ENCODE results near the gene ARHGAP24.

Gene ARHGAP24

GRCh38 chr4:85788604-85789003 is 313.7 kb downstream of the ARHGAP24 start:
- H3K27me3 ChIP-seq (ENCODE audit: insufficient read depth, low read length) = no peaks in the 10 kb centered on the region
- no peak overlapping the region for H3K4me3 ChIP-seq (ENCODE audit: low read depth, low read length)
- H3K79me2 ChIP-seq (ENCODE audit: control insufficient read depth, insufficient read depth, low read length, unreplicated experiment) = peaks cover 95% of the 10 kb centered on the region
- peaks cover 6% of the 10 kb centered on the region; the same call in 1 of the 2 replicates for H3K36me3 ChIP-seq (ENCODE audit: insufficient read depth, low read length)
- H3K4me1 ChIP-seq (ENCODE audit: control insufficient read depth, insufficient read depth, low read length, unreplicated experiment) = peaks cover 100% of the 10 kb centered on the region
- H2AFZ ChIP-seq (ENCODE audit: low read length, unreplicated experiment) = no peak overlapping the region
- H3K27ac ChIP-seq (ENCODE audit: low read depth, low read length) = peak overlapping the region; percentile 100

GRCh38 chr4:85789241-85789640 is 314.3 kb downstream of the ARHGAP24 start:
- peaks cover 95% of the 10 kb centered on the region for H3K79me2 ChIP-seq (ENCODE audit: control insufficient read depth, insufficient read depth, low read length, unreplicated experiment)
- H3K4me3 ChIP-seq (ENCODE audit: low read depth, low read length) = no peak overlapping the region
- peaks cover 100% of the 10 kb centered on the region for H3K4me1 ChIP-seq (ENCODE audit: control insufficient read depth, insufficient read depth, low read length, unreplicated experiment)
- H3K27ac ChIP-seq (ENCODE audit: low read depth, low read length) = no peak overlapping the region
- no peak overlapping the region for H2AFZ ChIP-seq (ENCODE audit: low read length, unreplicated experiment)
- no peaks in the 10 kb centered on the region for H3K27me3 ChIP-seq (ENCODE audit: insufficient read depth, low read length)
- H3K36me3 ChIP-seq (ENCODE audit: insufficient read depth, low read length) = peaks cover 6% of the 10 kb centered on the region; the same call in 1 of the 2 replicates

GRCh38 chr4:85790582-85790981 is 315.6 kb downstream of the ARHGAP24 start:
- Histone ChIP-seq H3K4me1 (ENCODE audit: control insufficient read depth, insufficient read depth, low read length, unreplicated experiment) (peaks cover 87% of the 10 kb centered on the region), H3K4me3 (ENCODE audit: low read depth, low read length) (no peak overlapping the region), H3K27me3 (ENCODE audit: insufficient read depth, low read length) (no peaks in the 10 kb centered on the region), H3K79me2 (ENCODE audit: control insufficient read depth, insufficient read depth, low read length, unreplicated experiment) (peaks cover 96% of the 10 kb centered on the region), H2AFZ (ENCODE audit: low read length, unreplicated experiment) (no peak overlapping the region), H3K36me3 (ENCODE audit: insufficient read depth, low read length) (peaks cover 6% of the 10 kb centered on the region; the same call in 1 of the 2 replicates), H3K27ac (ENCODE audit: low read depth, low read length) (peak overlapping the region; percentile 13)

GRCh38 chr4:85792376-85793232 is 317.7 kb downstream of the ARHGAP24 start:
- Histone ChIP-seq H3K27me3 (ENCODE audit: insufficient read depth, low read length) (no peaks in the 10 kb centered on the region), H2AFZ (ENCODE audit: low read length, unreplicated experiment) (no peak overlapping the region), H3K4me3 (ENCODE audit: low read depth, low read length) (peak overlapping the region; percentile 12; the same call in 1 of the 2 replicates), H3K36me3 (ENCODE audit: insufficient read depth, low read length) (peaks cover 6% of the 10 kb centered on the region; the same call in 1 of the 2 replicates), H3K4me1 (ENCODE audit: control insufficient read depth, insufficient read depth, low read length, unreplicated experiment) (peaks cover 77% of the 10 kb centered on the region), H3K79me2 (ENCODE audit: control insufficient read depth, insufficient read depth, low read length, unreplicated experiment) (peaks cover 95% of the 10 kb centered on the region), H3K27ac (ENCODE audit: low read depth, low read length) (peak overlapping the region; percentile 86)

- Histone ChIP-seq H3K27me3 (ENCODE audit: insufficient read depth, low read length) (no peaks in the 10 kb centered on the region), H3K4me3 (ENCODE audit: low read depth, low read length) (0 out of 2 replicates have a peak overlapping the region, but pooled peaks have one; percentile 12), H3K27ac (ENCODE audit: low read depth, low read length) (peak overlapping the region; percentile 86), H3K79me2 (ENCODE audit: control insufficient read depth, insufficient read depth, low read length, unreplicated experiment) (peaks cover 95% of the 10 kb centered on the region), H3K36me3 (ENCODE audit: insufficient read depth, low read length) (peaks cover 6% of the 10 kb centered on the region; the same call in 1 of the 2 replicates), H2AFZ (ENCODE audit: low read length, unreplicated experiment) (no peak overlapping the region), H3K4me1 (ENCODE audit: control insufficient read depth, insufficient read depth, low read length, unreplicated experiment) (peaks cover 77% of the 10 kb centered on the region)
Measured at GRCh38 chr4:85793233-85793585, 318.3 kb downstream of the ARHGAP24 start.

- peaks cover 8% of the 10 kb centered on the region for H3K36me3 ChIP-seq (ENCODE audit: insufficient read depth, low read length)
- peak overlapping the region; percentile 77 for H3K27ac ChIP-seq (ENCODE audit: low read depth, low read length)
- H3K4me1 ChIP-seq (ENCODE audit: control insufficient read depth, insufficient read depth, low read length, unreplicated experiment) = peaks cover 30% of the 10 kb centered on the region
- peaks cover 76% of the 10 kb centered on the region for H3K79me2 ChIP-seq (ENCODE audit: control insufficient read depth, insufficient read depth, low read length, unreplicated experiment)
- no peaks in the 10 kb centered on the region for H3K27me3 ChIP-seq (ENCODE audit: insufficient read depth, low read length)
- H2AFZ ChIP-seq (ENCODE audit: low read length, unreplicated experiment) = no peak overlapping the region
- H3K4me3 ChIP-seq (ENCODE audit: low read depth, low read length) = peak overlapping the region; percentile 28
Measured at GRCh38 chr4:85798012-85798770, 323.2 kb downstream of the ARHGAP24 start.

- Histone ChIP-seq H3K4me1 (ENCODE audit: control insufficient read depth, insufficient read depth, low read length, unreplicated experiment) (peaks cover 31% of the 10 kb centered on the region), H2AFZ (ENCODE audit: low read length, unreplicated experiment) (no peak overlapping the region)
Measured at GRCh38 chr4:85803856-85804255, 328.9 kb downstream of the ARHGAP24 start.

GRCh38 chr4:85805891-85806290 is 330.9 kb downstream of the ARHGAP24 start:
- Histone ChIP-seq H3K4me3 (ENCODE audit: low read depth, low read length) (no peak overlapping the region), H2AFZ (ENCODE audit: low read length, unreplicated experiment) (no peak overlapping the region), H3K27me3 (ENCODE audit: insufficient read depth, low read length) (no peaks in the 10 kb centered on the region), H3K79me2 (ENCODE audit: control insufficient read depth, insufficient read depth, low read length, unreplicated experiment) (peaks cover 59% of the 10 kb centered on the region), H3K36me3 (ENCODE audit: insufficient read depth, low read length) (0 out of 2 replicates have a peak, but pooled peaks cover 8% of the 10 kb centered on the region), H3K4me1 (ENCODE audit: control insufficient read depth, insufficient read depth, low read length, unreplicated experiment) (peaks cover 33% of the 10 kb centered on the region), H3K27ac (ENCODE audit: low read depth, low read length) (peak overlapping the region; percentile 94)

More at GRCh38 chr4:85803856-85804255, 328.9 kb downstream of the ARHGAP24 start:
- Histone ChIP-seq H3K27me3 (ENCODE audit: insufficient read depth, low read length) (no peaks in the 10 kb centered on the region), H3K4me3 (ENCODE audit: low read depth, low read length) (no peak overlapping the region), H3K36me3 (ENCODE audit: insufficient read depth, low read length) (peaks cover 16% of the 10 kb centered on the region), H3K79me2 (ENCODE audit: control insufficient read depth, insufficient read depth, low read length, unreplicated experiment) (peaks cover 60% of the 10 kb centered on the region), H3K27ac (ENCODE audit: low read depth, low read length) (no peak overlapping the region)

- H3K27me3 ChIP-seq (ENCODE audit: insufficient read depth, low read length) = no peaks in the 10 kb centered on the region
- no peak overlapping the region for H2AFZ ChIP-seq (ENCODE audit: low read length, unreplicated experiment)
- peak overlapping the region; percentile 94 for H3K27ac ChIP-seq (ENCODE audit: low read depth, low read length)
- 0 out of 2 replicates have a peak, but pooled peaks cover 8% of the 10 kb centered on the region for H3K36me3 ChIP-seq (ENCODE audit: insufficient read depth, low read length)
- H3K79me2 ChIP-seq (ENCODE audit: control insufficient read depth, insufficient read depth, low read length, unreplicated experiment) = peaks cover 59% of the 10 kb centered on the region
- no peak overlapping the region for H3K4me3 ChIP-seq (ENCODE audit: low read depth, low read length)
- peaks cover 33% of the 10 kb centered on the region for H3K4me1 ChIP-seq (ENCODE audit: control insufficient read depth, insufficient read depth, low read length, unreplicated experiment)
Measured at GRCh38 chr4:85806334-85806733, 331.4 kb downstream of the ARHGAP24 start.

GRCh38 chr4:85807247-85807950 is 332.4 kb downstream of the ARHGAP24 start:
- 0 out of 2 replicates have a peak, but pooled peaks cover 8% of the 10 kb centered on the region for H3K36me3 ChIP-seq (ENCODE audit: insufficient read depth, low read length)
- H3K79me2 ChIP-seq (ENCODE audit: control insufficient read depth, insufficient read depth, low read length, unreplicated experiment) = peaks cover 57% of the 10 kb centered on the region
- peaks cover 36% of the 10 kb centered on the region for H3K4me1 ChIP-seq (ENCODE audit: control insufficient read depth, insufficient read depth, low read length, unreplicated experiment)
- H3K27me3 ChIP-seq (ENCODE audit: insufficient read depth, low read length) = no peaks in the 10 kb centered on the region
- H2AFZ ChIP-seq (ENCODE audit: low read length, unreplicated experiment) = no peak overlapping the region
- H3K4me3 ChIP-seq (ENCODE audit: low read depth, low read length) = peak overlapping the region; percentile 38
- H3K27ac ChIP-seq (ENCODE audit: low read depth, low read length) = peak overlapping the region; percentile 94

All from ACC112 (cell line).